ENCODE measurements around the gene APOBEC3F.

- TF ChIP-seq CTCF (conservative IDR thresholded peaks at IDR 0.05): no peak
- no peak for TF ChIP-seq EZH2 (IDR thresholded peaks at IDR 0.05; ENCODE audit: low read depth)
Measured at GRCh38 chr22:39073981-39074380, 33.3 kb downstream of the APOBEC3F start.

Data from PC-9 (cell line).